ENCODE measurements around the gene ZNF30.
"Not testable (repeated sequence)": the region's sequence is repeated elsewhere in the genome, so short reads cannot be mapped to it uniquely, and the experiment has no call there.

ZNF30 gene

GRCh38 chr19:34989298-34989697 is 62.6 kb downstream of the ZNF30 start:
- no peak for FAIRE-seq

GRCh38 chr19:34990578-34991192 is 64.0 kb downstream of the ZNF30 start:
- FAIRE-seq, result no peak

GRCh38 chr19:34991542-34992333 is 65.0 kb downstream of the ZNF30 start:
- no peak for FAIRE-seq

- FAIRE-seq, result not testable (repeated sequence)
Measured at GRCh38 chr19:34992582-34992981, 65.9 kb downstream of the ZNF30 start.

- no peak for FAIRE-seq
Measured at GRCh38 chr19:34994286-34994642, 67.6 kb downstream of the ZNF30 start.

Measured in colon (tissue), 2 donors.